HG03378 (cell line): Measurements from ENCODE around the gene GATD1.

Source experiments
- ATAC-seq: cut with Tn5 transposase; IDR thresholded peaks from one replicate; pipeline ENCODE4 v1.9.1; 2021; ENCODE audit warnings: mild to moderate bottlenecking, moderate library complexity; ENCODE audit not compliant: unreplicated experiment

Gene GATD1

DNA sequence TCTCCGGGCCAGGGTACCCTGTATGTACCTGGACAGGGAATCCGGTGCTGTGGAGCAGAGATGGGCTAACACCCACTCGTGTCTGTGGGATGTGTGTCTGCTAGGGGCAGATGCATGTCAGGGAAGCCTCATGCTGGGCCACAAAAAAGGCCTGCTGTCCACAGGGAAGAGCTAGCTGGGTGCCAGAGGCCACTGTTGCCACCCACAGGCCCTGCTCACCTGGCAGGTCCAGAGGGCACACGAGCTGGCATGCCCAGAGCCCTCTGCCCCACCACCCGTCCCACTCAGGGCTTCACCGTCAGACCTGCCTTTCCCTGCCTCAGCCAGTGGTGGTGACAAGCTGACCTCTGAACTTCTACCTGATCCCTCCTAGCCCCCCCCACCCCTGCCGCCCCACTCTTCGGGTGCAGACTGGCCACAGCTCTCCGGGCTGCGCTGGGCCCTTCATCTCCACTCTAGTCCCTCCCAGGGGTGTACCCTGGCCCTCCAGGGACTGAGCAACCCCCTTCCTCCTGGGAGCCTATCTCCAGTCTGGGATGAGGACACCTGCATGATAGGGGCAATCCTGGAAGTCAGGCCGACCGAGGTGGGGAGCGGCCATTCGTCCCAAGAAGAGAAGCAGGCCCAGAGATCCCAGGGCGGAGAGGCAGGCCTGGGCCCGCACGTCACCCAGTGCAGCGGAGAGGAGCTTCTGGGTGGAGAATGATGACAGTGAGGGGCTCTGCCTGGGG is 19.4 kb upstream of the GATD1 start:
- ATAC-seq, result no peak

DNA sequence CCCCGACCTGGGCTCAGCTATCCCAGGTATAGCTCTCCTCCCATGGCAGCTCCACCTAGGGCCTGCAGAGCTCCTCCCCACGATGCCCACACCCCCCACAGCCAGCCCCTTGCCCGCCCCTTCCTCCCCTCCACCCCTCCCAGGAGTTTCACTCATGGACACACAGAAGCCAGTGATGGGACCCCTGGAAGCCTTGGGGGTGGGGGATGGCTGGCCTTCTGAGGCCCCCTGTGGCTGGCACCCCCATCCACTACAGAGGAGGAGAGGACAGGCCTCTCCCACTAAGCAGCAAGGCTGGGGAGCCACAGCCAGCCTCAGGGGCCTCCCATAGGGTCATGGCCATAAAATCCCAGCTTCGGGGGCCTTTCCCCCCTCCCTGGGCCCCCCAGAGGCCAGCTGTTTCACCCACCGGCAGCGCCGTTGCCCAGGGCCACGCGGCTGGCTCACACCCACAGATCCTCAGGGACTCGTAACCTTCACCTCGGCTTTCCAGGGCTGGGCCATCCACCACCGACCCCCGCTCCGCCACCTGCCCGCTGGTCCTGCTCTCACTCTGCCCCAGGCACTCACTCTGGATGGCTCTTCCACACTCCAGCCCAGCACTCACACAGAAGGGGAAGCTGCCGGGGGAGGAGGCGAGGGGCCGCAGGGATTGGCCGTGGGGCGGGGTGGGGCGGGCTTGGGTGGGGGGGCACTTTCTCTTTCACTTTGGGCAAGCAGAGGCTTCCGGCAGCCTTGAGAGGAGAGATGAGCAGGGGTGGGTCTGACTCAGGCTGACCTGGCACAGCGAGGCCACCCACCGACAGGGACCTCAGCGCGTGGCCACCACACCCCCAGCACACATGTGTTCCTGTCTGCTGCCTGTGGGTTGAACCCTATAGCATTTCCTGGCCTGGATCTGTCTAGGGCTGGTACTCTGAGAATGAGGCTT is 18.6 kb upstream of the GATD1 start:
- no peak for ATAC-seq

DNA sequence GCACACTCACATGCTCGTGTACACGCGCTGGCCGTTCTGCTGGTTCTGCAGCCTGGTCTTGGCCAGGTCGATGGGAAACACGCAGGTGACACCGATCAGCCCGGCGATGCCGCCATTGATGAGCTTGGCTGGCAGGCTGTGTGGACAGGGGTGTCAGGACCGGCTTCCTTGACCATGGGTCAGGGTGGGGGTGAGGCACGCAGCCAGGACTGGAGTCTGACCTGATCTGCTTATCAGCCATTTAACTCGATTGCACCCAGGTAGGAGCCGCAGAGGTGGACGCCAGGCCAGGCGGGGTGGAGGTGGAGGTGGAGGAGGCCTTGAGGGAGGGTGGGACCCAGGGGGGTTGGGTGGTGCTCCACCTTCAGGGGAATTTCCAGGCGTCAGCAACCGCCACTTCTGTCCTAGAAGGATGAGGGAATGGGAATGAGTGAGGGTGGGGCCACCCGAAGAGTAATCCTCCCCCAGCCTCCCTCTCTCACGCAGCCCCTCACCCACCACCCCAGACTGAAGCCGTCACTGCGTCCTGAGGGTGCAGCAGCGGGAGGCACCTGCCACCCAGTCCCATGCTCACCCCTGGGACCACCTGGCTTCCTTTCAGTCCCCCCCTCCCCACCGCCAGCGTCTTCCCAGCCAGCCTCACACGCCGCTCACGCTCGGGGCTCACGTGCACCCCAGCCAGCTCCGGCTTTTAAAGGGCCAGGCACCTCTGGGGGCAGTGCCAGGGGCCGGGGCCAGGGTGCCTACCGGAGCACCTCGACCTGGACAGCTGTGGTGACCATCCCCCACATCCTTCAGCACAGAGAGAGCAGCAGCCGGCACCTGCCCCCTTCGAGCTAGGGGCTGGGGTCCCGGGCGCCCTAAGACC is 17.7 kb upstream of the GATD1 start:
- ATAC-seq, result no peak

DNA sequence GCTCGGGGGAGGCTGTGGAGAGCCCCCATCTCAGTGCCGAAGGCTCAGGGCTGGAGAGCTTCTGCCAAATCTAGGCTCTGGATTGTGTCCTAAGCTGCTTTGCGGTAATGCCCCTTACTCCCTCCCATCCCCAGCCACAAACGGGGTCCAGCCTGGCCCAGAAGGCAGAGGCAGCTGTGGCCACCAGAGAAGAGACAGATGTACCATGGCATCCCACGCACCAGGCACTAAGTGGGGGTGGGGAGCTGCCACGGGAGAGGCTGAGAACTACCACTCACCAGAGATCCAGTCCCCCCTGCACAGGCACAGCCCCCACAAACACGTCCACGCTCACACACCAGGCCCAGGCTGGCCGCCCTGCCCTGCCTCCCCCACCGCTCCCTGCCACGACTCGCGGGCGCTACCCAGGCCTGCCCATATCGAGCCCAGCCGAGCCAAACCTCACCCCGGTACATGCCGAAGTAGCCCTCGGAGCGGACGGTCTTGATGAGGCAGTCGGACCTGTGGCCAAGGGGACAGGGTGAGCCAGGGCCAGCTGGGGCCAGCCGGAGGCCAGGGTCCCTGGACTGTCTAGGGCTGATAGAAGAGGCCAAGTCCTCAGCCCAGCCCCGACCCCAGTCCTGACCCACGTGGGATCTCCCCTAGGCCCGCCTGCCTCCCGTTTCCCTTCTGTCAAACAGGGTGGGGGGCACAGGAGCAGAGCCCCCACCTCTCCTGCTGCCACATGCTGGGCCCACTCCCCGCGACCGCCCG is 16.9 kb upstream of the GATD1 start:
- ATAC-seq, result no peak

DNA sequence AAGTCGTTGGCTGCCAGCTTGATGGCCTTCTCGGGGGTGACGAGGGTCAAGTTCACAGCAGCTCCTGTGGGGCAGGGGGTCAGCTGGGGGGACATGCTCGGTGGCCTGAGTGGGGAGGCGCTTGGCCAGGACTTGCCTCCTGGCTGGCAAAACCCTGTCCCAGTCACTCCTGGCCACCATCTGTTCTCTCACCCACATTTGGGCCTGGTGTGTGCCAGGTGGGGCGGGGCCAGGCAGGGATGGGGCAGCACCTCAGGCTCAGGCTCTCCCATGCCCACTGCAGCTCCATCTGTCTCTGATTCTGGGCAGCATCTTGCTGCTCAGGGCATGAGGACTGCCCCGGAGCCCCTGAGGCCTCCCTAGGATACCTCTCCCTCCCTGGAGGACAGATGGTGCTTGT is 16.3 kb upstream of the GATD1 start:
- ATAC-seq, result no peak

DNA sequence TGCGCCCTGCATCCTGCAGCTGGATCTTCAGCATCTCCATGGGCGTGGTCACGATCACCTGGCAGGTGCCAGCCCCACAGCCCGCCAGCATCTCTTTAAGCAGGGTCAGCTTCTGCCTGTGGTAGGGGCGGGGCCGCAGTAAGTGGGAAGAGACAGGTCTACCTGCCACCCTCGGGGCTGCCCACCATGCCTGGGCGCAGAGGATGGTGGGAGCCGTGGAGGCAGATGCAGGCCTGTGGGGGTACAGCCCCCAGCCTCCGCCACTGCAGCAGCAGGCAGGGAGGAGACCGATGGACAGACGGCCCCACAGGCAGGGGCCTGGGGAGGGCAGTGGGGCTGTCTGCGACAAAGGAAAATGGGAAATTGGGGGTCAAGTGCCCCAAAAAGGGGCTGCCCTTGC is 15.6 kb upstream of the GATD1 start:
- no peak for ATAC-seq

DNA sequence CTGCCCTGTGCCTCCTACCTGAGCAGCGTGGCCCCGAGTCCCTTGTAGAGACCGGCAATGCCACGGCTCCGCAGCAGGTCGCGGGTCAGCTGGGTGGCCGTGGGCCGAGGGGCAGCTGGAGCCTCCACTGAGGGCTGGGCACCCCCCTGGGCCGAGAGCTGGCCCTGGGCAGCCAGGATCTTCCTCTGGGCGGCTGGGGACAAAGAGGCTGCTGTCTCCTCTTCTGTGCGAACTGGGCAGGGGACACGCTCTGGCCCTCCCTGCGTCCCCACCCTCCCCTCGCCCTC is 15.2 kb upstream of the GATD1 start:
- no peak for ATAC-seq

DNA sequence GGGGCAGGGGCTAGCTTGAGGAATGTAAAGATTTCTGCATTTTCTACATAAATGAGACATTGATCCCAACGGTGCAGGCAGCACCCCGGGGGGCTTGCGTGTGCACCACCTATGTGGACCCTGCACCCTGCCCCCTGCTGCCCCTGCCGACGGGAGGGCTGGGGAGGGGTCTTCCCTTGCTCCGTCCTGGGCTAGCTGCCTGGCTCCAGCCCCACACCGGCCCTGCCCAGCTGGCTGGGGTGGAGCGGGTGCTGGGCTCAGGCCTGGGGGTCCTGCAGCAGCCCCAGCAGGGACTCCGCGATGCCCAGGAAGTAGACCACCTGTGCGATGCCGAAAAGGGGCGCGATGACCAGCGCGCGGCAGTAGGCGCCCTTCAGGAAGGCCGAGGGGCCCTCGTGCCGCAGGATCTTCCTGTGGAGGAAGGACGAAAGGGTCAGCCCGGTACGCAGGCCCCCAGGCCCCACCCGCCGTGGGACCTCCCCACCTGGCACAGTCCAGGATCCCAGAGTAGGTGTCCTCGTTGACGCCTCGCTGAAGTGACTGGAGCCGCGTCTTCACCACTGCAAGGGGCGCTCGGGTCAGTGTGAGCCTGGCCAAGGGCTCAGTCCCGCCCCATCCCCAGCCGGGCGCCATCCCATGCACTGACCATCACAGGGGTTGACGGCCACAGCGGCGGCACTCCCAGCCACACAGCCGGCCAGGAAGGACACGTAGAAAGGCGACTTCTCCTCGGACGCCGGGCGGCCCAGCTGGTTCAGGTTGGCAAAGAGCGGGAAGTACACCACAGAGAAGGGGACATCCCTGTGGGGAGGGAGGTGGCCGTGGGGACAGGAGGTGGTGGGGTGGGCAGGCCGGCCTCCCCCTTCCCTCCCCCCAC is 14.6 kb upstream of the GATD1 start:
- ATAC-seq, result no peak

DNA sequence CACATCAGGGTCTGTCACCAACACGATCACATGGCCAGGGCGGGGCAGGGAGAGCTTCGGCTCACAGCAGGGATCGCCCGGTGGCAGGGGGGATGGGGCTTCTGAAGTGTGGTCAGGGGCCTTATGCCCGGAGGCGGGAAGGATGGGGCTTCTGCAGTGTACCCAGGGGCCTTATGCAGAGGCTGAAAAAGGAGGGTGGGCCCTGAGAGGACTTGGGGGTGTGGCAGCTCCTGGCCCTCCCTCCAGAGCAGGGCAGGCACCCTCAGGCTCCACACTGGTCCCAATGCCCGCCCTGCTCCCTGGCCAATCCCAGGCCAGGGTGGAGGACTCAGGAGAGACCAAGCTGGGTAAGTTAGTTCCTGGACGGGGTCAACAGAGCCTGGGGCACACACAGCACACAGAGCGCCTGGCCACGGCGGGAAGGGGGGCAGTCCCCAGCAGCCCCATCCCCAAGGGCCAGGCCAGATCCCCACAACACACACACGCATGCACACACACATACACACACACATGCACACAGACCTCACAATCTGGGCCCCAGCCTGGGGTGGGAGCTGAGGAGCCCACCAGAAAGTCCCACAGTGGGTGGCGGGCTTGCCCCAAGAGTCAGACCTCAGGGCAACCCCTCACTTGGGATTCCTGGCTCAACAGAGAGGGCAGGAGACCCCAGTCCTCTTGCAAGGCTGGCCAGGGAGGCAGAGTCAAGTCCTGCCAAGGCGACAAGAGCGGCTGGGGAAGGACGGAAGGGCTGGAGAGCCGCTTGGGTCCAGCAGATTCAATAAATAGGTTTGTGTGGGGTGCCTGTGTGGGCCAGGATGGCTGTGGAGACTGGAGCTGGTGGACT is 13.7 kb upstream of the GATD1 start:
- no peak for ATAC-seq

DNA sequence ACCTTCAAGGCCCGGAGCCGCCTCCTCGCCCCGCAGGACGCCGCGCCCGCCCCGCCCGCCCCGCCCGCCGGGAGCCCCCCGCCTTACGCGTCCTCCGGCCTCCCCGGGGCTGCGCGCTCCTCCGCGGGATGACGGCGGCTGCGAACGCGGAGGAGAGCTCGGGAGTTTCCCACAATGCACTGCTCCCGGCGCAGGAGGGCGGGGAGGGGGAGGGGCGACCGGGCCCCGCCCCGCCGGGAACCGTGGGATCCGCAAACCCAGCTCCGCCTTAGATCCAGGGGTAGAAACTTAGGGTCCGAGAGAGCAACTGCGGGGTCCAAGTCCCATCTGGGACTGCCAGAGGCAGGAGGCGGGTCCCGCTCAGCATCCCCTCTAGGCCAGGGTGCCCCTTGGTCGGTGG is 12.7 kb upstream of the GATD1 start, which contains the start of gene CEND1:
TSS of gene CEND1 (minus strand) at position 148 of the 400 bp plus-strand sequence. CDS start 1,514 bp downstream, outside the sequence.
- ATAC-seq, result no peak

DNA sequence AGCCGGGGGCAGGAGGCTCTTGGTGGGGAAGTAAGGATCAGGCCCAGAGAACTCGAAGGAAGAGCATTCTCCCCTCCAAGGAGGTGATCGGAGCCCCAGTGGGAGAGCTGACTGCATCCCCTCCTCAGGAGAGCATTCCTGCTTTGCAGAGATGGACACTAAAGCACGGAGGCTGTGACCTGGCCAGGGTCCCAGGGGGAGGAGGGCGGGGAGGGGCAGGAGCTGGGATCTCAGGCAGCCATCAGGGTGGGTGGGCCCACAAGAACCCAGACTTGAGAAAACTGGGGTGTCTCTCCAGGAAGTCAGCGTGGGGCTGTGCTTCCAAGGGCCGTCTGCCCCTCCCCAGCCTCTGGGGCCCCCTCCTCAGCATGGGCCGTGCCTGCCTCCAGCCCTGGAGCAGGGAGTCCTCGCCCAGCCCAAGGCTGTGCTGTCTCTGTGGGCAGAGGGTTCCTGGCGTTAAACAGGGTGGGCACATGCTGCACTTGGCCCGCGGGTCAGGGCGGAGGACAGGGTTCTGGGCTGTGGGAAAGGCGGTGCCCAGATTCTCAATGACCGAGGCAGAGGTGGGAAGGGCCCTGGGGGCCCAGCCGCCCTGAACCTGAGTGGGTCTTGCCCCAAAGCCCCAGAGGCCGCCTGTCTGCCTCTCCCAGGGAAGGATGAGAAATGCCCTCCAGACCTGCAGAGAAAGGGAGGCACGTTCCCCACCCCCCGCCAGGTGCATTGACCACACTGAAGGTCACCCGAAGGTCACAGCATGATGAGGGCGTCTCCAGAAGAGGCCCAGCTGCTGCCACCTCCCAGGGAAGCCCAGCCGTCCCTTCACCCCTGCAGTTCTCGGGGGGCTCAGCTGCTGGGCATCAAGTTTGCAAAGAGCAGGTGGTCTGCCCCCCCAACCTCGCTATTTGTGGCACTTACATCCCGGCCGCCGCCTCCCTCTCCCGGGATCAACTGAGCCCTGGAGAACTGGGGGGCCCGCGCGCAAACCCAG is 12.0 kb upstream of the GATD1 start:
- ATAC-seq, result no peak

DNA sequence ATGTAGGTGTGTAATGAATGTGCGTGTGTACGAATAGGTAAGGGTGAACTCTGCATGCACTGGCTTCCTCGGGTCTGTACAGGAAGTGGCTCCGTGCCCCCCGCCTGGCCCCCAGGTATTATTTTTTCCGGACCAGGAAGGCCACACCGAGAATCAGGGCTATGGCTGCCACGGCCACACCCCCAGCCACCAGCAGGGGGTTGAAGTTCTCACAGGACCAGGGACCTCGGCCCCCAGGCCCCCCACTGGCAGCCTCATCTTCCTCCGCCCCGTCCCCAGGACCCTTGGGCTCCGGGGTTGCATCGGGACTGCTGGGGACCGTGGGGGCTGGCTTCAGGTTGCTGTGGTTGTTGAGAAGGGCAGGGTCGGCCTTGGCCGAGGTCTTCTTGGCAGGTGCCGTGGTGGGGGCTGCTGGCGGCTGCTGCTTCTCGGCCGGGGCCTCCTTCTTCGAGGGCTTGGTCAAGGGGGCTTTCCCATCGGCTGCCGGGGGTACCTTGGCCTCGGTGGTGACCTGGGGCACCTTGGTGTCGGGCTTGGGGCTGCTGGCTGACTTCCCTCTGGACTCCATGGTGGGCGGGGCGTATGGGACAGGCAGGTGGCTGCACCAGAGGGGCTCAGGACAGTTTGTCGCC is 10.8 kb upstream of the GATD1 start:
- ATAC-seq, result no peak

DNA sequence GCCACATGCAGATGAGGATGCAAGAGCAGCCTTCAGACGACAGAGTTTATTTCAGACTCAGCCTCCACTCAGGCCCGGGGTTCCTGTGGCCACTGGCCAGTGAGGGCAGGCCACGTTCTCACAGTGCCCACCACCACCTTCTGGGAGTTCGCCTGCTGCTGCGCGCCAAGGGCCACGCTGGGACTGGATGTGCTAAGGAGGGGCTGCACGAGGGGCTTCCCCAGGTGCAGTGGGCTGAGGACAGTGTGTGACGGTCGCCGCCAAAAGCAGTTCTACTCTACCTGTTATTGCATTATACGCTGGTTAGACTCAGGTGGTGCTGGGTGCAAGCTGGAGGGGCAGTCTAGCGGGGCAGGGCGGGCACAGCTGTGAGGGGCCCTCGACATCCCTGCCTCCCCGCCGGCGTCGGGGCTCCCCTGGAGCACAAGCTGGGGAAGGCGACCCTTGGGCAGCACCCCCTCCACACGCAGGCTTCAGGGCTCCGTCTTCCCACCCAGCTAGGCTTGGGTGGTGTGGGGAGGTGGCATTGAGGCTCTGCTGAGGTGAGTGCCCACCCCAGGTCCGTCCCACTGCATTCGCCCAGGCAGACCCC is 9.9 kb upstream of the GATD1 start:
- no peak for ATAC-seq

DNA sequence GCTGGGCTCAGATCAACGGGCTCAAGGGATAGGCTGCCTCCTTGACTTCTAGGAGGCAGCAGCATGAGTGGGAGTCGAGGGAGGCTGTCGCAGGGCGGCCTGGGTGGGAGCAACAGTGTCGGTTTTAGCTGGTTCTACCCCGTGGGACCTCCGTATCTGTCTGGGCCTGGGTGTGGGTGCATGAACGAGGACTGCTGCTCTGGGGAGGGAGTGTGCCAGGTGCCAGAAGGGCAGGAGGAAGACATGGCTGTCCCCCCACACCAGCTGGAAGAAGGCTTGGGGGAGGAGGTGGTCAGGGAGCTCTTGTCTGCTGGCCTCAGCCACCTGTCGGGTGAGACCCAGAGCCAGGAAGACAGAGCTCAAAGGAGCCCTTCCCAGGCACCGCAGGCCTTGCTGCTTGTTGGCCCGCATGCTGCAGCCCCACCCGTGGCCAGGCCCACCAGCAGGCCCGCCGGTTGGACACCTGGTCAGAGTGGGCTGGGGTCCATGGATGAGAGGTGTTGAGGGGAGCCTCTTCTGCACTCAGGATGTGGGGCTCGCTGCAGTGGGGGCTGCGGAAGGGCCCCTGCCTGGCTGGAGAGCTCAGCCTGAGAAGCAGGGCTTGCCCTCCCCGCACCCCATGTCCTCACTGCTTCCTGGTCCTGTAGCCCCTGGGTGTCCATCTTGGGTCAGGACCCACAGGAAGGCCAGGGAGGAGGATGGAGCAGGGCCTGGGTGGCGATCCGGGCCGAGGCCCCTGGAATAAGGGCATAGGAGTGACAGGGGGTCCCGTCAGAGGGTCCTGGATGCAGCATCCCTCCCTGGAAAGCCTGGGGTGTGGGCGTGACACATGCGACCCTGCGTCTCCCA is 9.2 kb upstream of the GATD1 start:
- no peak for ATAC-seq

DNA sequence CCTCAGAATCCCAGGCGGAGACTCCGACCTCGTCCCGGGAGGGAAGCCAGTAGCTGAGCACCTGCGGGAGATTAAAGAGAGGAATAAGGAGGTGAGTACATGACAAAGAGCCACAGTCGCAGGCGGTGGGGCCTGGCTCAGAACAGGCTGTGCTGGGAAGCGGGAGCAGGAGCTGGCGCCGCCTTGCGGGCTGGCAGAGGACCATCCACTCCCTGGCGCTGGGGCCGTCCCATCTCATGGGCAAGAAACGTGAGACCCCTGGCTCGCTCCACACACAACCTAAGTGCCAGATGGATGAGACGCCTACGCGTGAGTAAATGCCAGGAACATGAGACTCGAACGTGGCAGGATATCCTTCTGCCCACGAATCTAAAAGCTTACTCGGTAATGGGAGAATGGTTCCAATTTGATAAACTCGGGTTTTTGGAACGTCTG is 6.3 kb upstream of the GATD1 start:
- no peak for ATAC-seq
